Endodermal cell (in vitro differentiated cells): ENCODE measurements around the gene FGR. TPM values are rescaled to one million over a fixed set of nuclear protein-coding genes. Genes with fewer than 3 reads are reported as not detected.

Experiments
- DNase-seq: peaks from one replicate; pipeline ENCODE4 v3.0.0-alpha.2; 2017
- H3K27ac ChIP-seq: 2 replicates; pipeline ENCODE4 v1.5.1; 2013; ENCODE audit warnings: mild to moderate bottlenecking, low read depth, low read length, moderate library complexity
- H3K27me3 ChIP-seq: 2 replicates; pipeline ENCODE4 v1.6.1; 2013; ENCODE audit warnings: mild to moderate bottlenecking, low read length, moderate library complexity; ENCODE audit not compliant: insufficient read depth, control insufficient read depth, poor library complexity, severe bottlenecking
- H3K36me3 ChIP-seq: 2 replicates; pipeline ENCODE4 v1.7.0; 2013; ENCODE audit warnings: mild to moderate bottlenecking, low read length, moderate library complexity; ENCODE audit not compliant: control insufficient read depth, insufficient read depth
- H3K4me1 ChIP-seq: one replicate; pipeline ENCODE4 v1.7.0; 2013; ENCODE audit warnings: low read length; ENCODE audit not compliant: control insufficient read depth, insufficient read depth
- H3K4me3 ChIP-seq: 2 replicates; pipeline ENCODE4 v1.5.1; 2013; ENCODE audit warnings: mild to moderate bottlenecking, low read length, moderate library complexity
- H3K9ac ChIP-seq: 2 replicates; pipeline ENCODE4 v1.6.1; 2013; ENCODE audit warnings: mild to moderate bottlenecking, low read length, moderate library complexity; ENCODE audit not compliant: poor library complexity, severe bottlenecking; ENCODE audit errors: extremely low read depth
- H3K9me3 ChIP-seq: 2 replicates; pipeline ENCODE4 v1.6.1; 2013; ENCODE audit warnings: mild to moderate bottlenecking, low read length, moderate library complexity; ENCODE audit not compliant: control insufficient read depth
- H3K27ac Mint-ChIP-seq: 2 replicates; pipeline ENCODE4 v1.8.0; 2020; ENCODE audit warnings: mixed read lengths
- H3K27me3 Mint-ChIP-seq: 2 replicates; pipeline ENCODE4 v1.8.0; 2021; ENCODE audit warnings: mild to moderate bottlenecking, mixed read lengths; ENCODE audit not compliant: insufficient read depth
- H3K36me3 Mint-ChIP-seq: 2 replicates; pipeline ENCODE4 v1.8.0; 2020; ENCODE audit warnings: low read depth, mixed read lengths
- H3K4me1 Mint-ChIP-seq: 2 replicates; pipeline ENCODE4 v1.8.0; 2020; ENCODE audit warnings: mixed read lengths
- H3K4me3 Mint-ChIP-seq: 2 replicates; pipeline ENCODE4 v1.8.0; 2020; ENCODE audit warnings: mild to moderate bottlenecking, moderate library complexity, mixed read lengths
- H3K9me3 Mint-ChIP-seq: 2 replicates; pipeline ENCODE4 v1.8.0; 2020; ENCODE audit warnings: mild to moderate bottlenecking, mixed read lengths
- WGBS, 2 experiments: methylation state at CpG; one replicate each; pipeline versions ENCODE4 v1.1.5 to v1.1.7; 2013; ENCODE audit warnings: missing lambda C conversion rate in 2 of 2, mixed read lengths in 1 of 2; ENCODE audit not compliant: insufficient coverage in 1 of 2, insufficient read length in 1 of 2; 5-methylcytosine and 5-hydroxymethylcytosine counted together
- total RNA-seq, 2 donors: library from RNA; stranded (reverse); fragmentation: NEBNext Ultra II Directional in 1 of 2; extraction: Animal tissue kit (Norgen Biotek cat#: 25700) in 1 of 2; gene quantifications; 2 replicates in 1 of 2; 3 replicates in 1 of 2; pipeline ENCODE4 v1.2.1, GENCODE V29; 2021
- TF ChIP-seq, protein P1 (sequence below): fragments of 200-600 bp; sonication (generic); conservative IDR thresholded peaks from 2 replicates; pipeline ENCODE4 v1.5.0; 2021; ENCODE audit warnings: antibody characterized with exemption, mild to moderate bottlenecking

The FGR gene
- total RNA-seq, 2 donors from 2014 or later: not detected

DNA sequence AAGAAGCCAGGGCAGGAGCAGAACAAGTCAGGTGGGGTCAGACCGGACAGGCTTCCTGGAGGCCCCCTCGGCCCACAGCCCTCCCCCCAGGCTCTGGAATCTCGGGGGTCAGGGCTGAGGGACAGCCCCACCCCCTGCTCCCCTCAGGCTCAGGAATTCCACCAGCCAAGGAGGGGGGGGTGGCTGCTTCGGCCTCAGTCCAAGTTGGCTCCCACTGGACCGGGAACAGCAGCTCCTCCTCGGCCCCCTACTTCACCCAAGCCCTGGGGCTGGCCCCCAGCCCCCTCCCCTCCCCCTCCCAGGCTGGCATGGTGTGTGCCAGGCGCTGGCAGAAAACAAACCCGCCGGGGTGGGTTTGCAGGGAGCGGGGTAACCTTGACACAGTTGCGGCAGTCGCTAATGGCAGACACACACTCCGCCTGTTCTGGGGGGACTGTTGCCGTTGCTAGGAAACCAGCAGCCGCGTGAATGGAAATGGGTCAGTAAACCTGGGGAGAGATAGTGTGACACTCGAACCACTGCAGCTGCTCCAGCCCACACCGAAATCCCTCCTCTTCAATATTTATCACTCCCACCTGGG is 63.5 kb downstream of the FGR start:
- H3K9me3 ChIP-seq: no peaks in the 10 kb centered on the region
- H3K27me3 ChIP-seq: no peaks in the 10 kb centered on the region
- peak overlapping the region; percentile 58 for H3K4me3 ChIP-seq
- peaks cover 65% of the 10 kb centered on the region for H3K4me1 ChIP-seq
- peak overlapping the region; percentile 5 for H3K9ac ChIP-seq
- TF ChIP-seq, protein P1, sequence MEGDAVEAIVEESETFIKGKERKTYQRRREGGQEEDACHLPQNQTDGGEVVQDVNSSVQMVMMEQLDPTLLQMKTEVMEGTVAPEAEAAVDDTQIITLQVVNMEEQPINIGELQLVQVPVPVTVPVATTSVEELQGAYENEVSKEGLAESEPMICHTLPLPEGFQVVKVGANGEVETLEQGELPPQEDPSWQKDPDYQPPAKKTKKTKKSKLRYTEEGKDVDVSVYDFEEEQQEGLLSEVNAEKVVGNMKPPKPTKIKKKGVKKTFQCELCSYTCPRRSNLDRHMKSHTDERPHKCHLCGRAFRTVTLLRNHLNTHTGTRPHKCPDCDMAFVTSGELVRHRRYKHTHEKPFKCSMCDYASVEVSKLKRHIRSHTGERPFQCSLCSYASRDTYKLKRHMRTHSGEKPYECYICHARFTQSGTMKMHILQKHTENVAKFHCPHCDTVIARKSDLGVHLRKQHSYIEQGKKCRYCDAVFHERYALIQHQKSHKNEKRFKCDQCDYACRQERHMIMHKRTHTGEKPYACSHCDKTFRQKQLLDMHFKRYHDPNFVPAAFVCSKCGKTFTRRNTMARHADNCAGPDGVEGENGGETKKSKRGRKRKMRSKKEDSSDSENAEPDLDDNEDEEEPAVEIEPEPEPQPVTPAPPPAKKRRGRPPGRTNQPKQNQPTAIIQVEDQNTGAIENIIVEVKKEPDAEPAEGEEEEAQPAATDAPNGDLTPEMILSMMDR: no peak
- H3K36me3 Mint-ChIP-seq: no peaks in the 10 kb centered on the region
- peak; percentile 78 for DNase-seq
- peak overlapping the region; percentile 61 for H3K27ac ChIP-seq
- H3K27ac Mint-ChIP-seq: peak overlapping the region; percentile 92
- no peaks in the 10 kb centered on the region for H3K9me3 Mint-ChIP-seq
- WGBS, 2 experiments: 28 to 36% methylated on average over 7 to 18 of the region's 18 CpGs
- H3K4me3 Mint-ChIP-seq: peak overlapping the region; percentile 40
- H3K36me3 ChIP-seq: no peaks in the 10 kb centered on the region
- H3K27me3 Mint-ChIP-seq: no peaks in the 10 kb centered on the region
- peaks cover 76% of the 10 kb centered on the region for H3K4me1 Mint-ChIP-seq

DNA sequence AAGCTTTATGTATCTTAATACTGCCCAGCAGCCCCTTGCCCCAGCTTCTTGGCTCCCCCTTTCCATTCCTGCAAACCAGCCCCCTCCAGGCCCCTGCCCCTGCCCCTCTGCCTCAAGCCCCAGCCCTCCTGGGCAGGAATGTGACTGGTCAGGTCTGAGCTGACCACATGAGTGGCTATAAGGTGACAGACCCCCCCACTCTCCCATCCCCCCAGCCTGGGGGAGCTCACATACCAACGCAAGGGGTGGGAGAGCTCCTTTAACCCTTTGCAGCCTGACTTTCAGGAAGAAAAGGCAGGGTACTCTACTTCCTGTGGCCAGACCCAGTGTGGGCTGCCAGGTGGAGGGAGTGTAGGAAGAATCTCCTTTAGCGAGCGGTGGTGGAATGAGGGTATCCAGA is 64.2 kb downstream of the FGR start:
- TF ChIP-seq, protein P1: no peak
- Histone ChIP-seq H3K27me3 (no peaks in the 10 kb centered on the region), H3K4me1 (peaks cover 65% of the 10 kb centered on the region), H3K4me3 (no peak overlapping the region), H3K9ac (no peak overlapping the region), H3K27ac (peak overlapping the region; percentile 50), H3K9me3 (no peaks in the 10 kb centered on the region), H3K36me3 (no peaks in the 10 kb centered on the region)
- Mint-ChIP-seq H3K27ac (peak overlapping the region; percentile 92), H3K4me1 (peaks cover 80% of the 10 kb centered on the region), H3K36me3 (no peaks in the 10 kb centered on the region), H3K4me3 (peak overlapping the region; percentile 40), H3K9me3 (no peaks in the 10 kb centered on the region), H3K27me3 (no peaks in the 10 kb centered on the region)
- peak; percentile 86 for DNase-seq
- WGBS, 2 experiments: 34% methylated on average over 2 of the region's 3 CpGs; no CpG with 5 or more reads in 1 of the 2 experiments

DNA sequence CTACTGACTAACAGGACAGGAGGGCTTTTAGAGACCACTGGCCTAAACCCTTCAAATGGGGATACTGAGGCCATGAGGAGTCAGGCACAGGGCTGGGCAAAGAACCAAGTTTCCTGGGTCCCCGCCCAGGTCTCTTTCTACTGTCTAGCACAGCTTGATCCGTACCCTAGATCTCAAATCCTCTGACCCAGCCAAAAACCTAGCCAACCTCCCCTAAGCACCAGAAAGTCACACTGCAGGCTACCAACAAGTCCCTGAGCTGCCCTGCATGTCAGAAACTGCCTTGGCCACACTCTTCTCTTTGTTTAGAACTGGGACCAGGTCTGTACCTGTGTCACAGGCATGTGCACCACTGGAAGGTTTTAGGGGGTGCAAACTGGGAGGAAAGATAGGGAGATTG is 64.6 kb downstream of the FGR start:
- Mint-ChIP-seq H3K27me3 (no peaks in the 10 kb centered on the region), H3K9me3 (no peaks in the 10 kb centered on the region), H3K4me1 (peaks cover 80% of the 10 kb centered on the region), H3K4me3 (peak overlapping the region; percentile 40), H3K27ac (peak overlapping the region; percentile 92), H3K36me3 (no peaks in the 10 kb centered on the region)
- TF ChIP-seq, protein P1: no peak
- Histone ChIP-seq H3K9me3 (no peaks in the 10 kb centered on the region), H3K36me3 (no peaks in the 10 kb centered on the region), H3K4me1 (peaks cover 65% of the 10 kb centered on the region), H3K4me3 (no peak overlapping the region), H3K27me3 (no peaks in the 10 kb centered on the region), H3K27ac (peak overlapping the region; percentile 50), H3K9ac (no peak overlapping the region)
- DNase-seq: peak; percentile 68
- 60 to 82% methylated on average over 2 of the region's 2 CpGs for WGBS, 2 experiments
